ENCODE data around the gene TMEM243.

GRCh38 chr7:87216701-87217508 lies 2.6 kb downstream of the TMEM243 start:
- TF ChIP-seq CTCF (IDR thresholded peaks at IDR 0.05; ENCODE audit: low read depth, low read length) (no peak), EZH2phosphoT487 (IDR thresholded peaks at IDR 0.05; ENCODE audit: low read depth) (peak; percentile 70; the same call in 1 of the 2 replicates)
